Measurements from ENCODE around the gene THEMIS.

Gene THEMIS

DNA sequence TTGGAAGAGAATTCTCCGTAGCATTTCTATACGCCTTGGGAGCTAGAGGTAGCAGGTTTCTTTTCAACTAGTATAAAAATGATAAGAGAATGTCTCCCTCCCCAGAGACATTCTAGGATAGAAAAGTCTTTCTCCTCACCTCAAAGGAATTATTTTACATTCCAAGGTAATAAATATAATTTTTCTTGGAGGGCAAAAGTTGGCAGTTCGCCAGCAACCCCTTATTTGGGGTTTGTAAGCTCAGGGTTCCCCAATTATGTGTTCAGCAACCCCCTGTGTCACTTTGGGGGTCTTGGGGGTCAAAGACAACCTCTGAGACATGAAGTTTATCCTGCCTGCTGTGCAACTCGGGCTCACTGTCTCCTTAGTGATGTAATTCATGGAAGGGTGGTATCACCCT lies 58.3 kb downstream of the THEMIS start:
- H3F3A ChIP-seq (ENCODE audit: insufficient read depth, low read length) = no peaks in the 10 kb centered on the region
- no peak for DNase-seq
- H3K9ac ChIP-seq (ENCODE audit: low read length) = no peak overlapping the region
- no peaks in the 10 kb centered on the region for H4K20me1 ChIP-seq (ENCODE audit: insufficient read depth, low read length)
- no peaks in the 10 kb centered on the region for H3K9me3 ChIP-seq (replicated peaks; ENCODE audit: insufficient read depth, low read length)
- no peak overlapping the region for H3K4me2 ChIP-seq (ENCODE audit: low read depth, low read length)
- no peaks in the 10 kb centered on the region for H3K4me1 ChIP-seq (ENCODE audit: low read length)
- H3K4me3 ChIP-seq (ENCODE audit: low read length) = no peak overlapping the region
- H3K27me3 ChIP-seq (replicated peaks; ENCODE audit: insufficient read depth, low read length) = no peaks in the 10 kb centered on the region
- no peaks in the 10 kb centered on the region for H3K79me2 ChIP-seq (ENCODE audit: low read length)
- no peaks in the 10 kb centered on the region for H3K36me3 ChIP-seq (replicated peaks; ENCODE audit: insufficient read depth, low read length)
- H3K27ac ChIP-seq (ENCODE audit: low read length) = no peak overlapping the region
- TF ChIP-seq EZH2phosphoT487 (IDR thresholded peaks at IDR 0.05; ENCODE audit: low read length) (no peak), CTCF (IDR thresholded peaks at IDR 0.05; ENCODE audit: low read length) (no peak), EZH2 (optimal IDR thresholded peaks at IDR 0.05; ENCODE audit: low read depth, low read length) (no peak)
- H3K9me2 ChIP-seq (replicated peaks; ENCODE audit: insufficient read depth, low read length) = no peaks in the 10 kb centered on the region
- no peak overlapping the region for H2AFZ ChIP-seq (ENCODE audit: low read length)

DNA sequence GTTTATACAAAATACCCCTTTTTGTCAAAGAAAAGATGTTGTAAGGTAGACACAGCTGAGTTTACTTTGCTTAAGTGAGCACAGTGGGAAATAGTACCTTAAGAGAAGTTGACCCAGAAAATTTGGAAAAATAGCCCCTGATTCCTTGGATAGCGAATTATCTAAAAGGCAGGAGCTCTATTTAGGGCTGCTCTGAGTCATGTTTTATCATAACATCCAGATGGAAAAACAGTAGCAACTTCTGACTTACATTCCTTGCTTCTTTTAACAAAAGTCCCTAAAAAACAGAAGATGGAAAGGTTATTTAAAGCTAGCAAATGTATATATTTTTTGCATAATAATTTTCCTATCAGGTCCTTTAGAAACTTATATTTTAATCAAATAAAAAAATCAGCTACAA lies 59.0 kb downstream of the THEMIS start:
- Histone ChIP-seq H3K9me2 (replicated peaks; ENCODE audit: insufficient read depth, low read length) (no peaks in the 10 kb centered on the region), H3K79me2 (ENCODE audit: low read length) (no peaks in the 10 kb centered on the region), H3K9me3 (replicated peaks; ENCODE audit: insufficient read depth, low read length) (no peaks in the 10 kb centered on the region), H3K4me2 (ENCODE audit: low read depth, low read length) (no peak overlapping the region), H3K27ac (ENCODE audit: low read length) (no peak overlapping the region), H3K27me3 (replicated peaks; ENCODE audit: insufficient read depth, low read length) (no peaks in the 10 kb centered on the region), H3F3A (ENCODE audit: insufficient read depth, low read length) (no peaks in the 10 kb centered on the region), H3K36me3 (replicated peaks; ENCODE audit: insufficient read depth, low read length) (no peaks in the 10 kb centered on the region), H4K20me1 (ENCODE audit: insufficient read depth, low read length) (no peaks in the 10 kb centered on the region), H3K4me1 (ENCODE audit: low read length) (no peaks in the 10 kb centered on the region), H3K9ac (ENCODE audit: low read length) (no peak overlapping the region), H2AFZ (ENCODE audit: low read length) (no peak overlapping the region), H3K4me3 (ENCODE audit: low read length) (no peak overlapping the region)
- TF ChIP-seq CTCF (IDR thresholded peaks at IDR 0.05; ENCODE audit: low read length) (no peak), EZH2 (optimal IDR thresholded peaks at IDR 0.05; ENCODE audit: low read depth, low read length) (no peak), EZH2phosphoT487 (IDR thresholded peaks at IDR 0.05; ENCODE audit: low read length) (no peak)
- DNase-seq = no peak

- Histone ChIP-seq H3K9me2 (replicated peaks; ENCODE audit: insufficient read depth, low read length) (no peaks in the 10 kb centered on the region), H3K9me3 (replicated peaks; ENCODE audit: insufficient read depth, low read length) (no peaks in the 10 kb centered on the region), H3K79me2 (ENCODE audit: low read length) (no peaks in the 10 kb centered on the region), H3K27me3 (replicated peaks; ENCODE audit: insufficient read depth, low read length) (no peaks in the 10 kb centered on the region), H3K4me3 (ENCODE audit: low read length) (no peak overlapping the region), H3K9ac (ENCODE audit: low read length) (no peak overlapping the region), H4K20me1 (ENCODE audit: insufficient read depth, low read length) (no peaks in the 10 kb centered on the region), H3K36me3 (replicated peaks; ENCODE audit: insufficient read depth, low read length) (no peaks in the 10 kb centered on the region), H3K4me1 (ENCODE audit: low read length) (no peaks in the 10 kb centered on the region), H3K27ac (ENCODE audit: low read length) (no peak overlapping the region), H2AFZ (ENCODE audit: low read length) (no peak overlapping the region), H3F3A (ENCODE audit: insufficient read depth, low read length) (no peaks in the 10 kb centered on the region), H3K4me2 (ENCODE audit: low read depth, low read length) (no peak overlapping the region)
- TF ChIP-seq EZH2 (optimal IDR thresholded peaks at IDR 0.05; ENCODE audit: low read depth, low read length) (no peak), EZH2phosphoT487 (IDR thresholded peaks at IDR 0.05; ENCODE audit: low read length) (no peak), CTCF (IDR thresholded peaks at IDR 0.05; ENCODE audit: low read length) (no peak)
- DNase-seq = no peak
Observed at GRCh38 chr6:127834136-127834535, 66.7 kb downstream of the THEMIS start.

All from MM.1S (cell line).